ENCODE measurements around the gene HOXC12.

Gene HOXC12

GRCh38 chr12:53950437-53950773, 4.3 kb upstream of the HOXC12 start:
- TF ChIP-seq CTCF (IDR thresholded peaks at IDR 0.05; ENCODE audit: insufficient read depth, missing control alignments) = no peak
- DNase-seq (ENCODE audit: insufficient read length, low spot score) = no peak
- no peak for FAIRE-seq

- DNase-seq (ENCODE audit: insufficient read length, low spot score) (no peak), FAIRE-seq (no peak)
- no peak for TF ChIP-seq CTCF (IDR thresholded peaks at IDR 0.05; ENCODE audit: insufficient read depth, missing control alignments)
Observed at GRCh38 chr12:53950789-53951576, 3.7 kb upstream of the HOXC12 start.

- DNase-seq (ENCODE audit: insufficient read length, low spot score) = no peak
- TF ChIP-seq CTCF (IDR thresholded peaks at IDR 0.05; ENCODE audit: insufficient read depth, missing control alignments) = no peak
- FAIRE-seq = no peak
Observed at GRCh38 chr12:53951577-53952334, 2.9 kb upstream of the HOXC12 start.

GRCh38 chr12:53952335-53952694, 2.4 kb upstream of the HOXC12 start:
- DNase-seq (ENCODE audit: insufficient read length, low spot score) (no peak), FAIRE-seq (no peak)
- TF ChIP-seq CTCF (IDR thresholded peaks at IDR 0.05; ENCODE audit: insufficient read depth, missing control alignments) = no peak

- no peak for DNase-seq (ENCODE audit: insufficient read length, low spot score)
- no peak for FAIRE-seq
Observed at GRCh38 chr12:53952871-53953734, 1.6 kb upstream of the HOXC12 start.

More at GRCh38 chr12:53952871-53953734, 1.6 kb upstream of the HOXC12 start:
- no peak for TF ChIP-seq CTCF (IDR thresholded peaks at IDR 0.05; ENCODE audit: insufficient read depth, missing control alignments)

All from D721Med (cell line).